Duodenal mucosa (tissue), 2 donors: ENCODE measurements around the gene IPO7.

Source experiments
- H3K27ac ChIP-seq: one replicate; pipeline ENCODE4 v1.7.0; 2013; ENCODE audit warnings: low read depth, low read length
- H3K27me3 ChIP-seq, 2 donors: one replicate each; pipeline ENCODE4 v1.7.0; 2013; ENCODE audit warnings: low read length in 2 of 2, control low read depth in 1 of 2; ENCODE audit not compliant: insufficient read depth in 2 of 2, control insufficient read depth in 1 of 2
- H3K36me3 ChIP-seq, 2 donors: one replicate each; pipeline ENCODE4 v1.7.0; 2013; ENCODE audit warnings: low read length in 2 of 2, control low read depth in 1 of 2; ENCODE audit not compliant: insufficient read depth in 2 of 2, control insufficient read depth in 1 of 2
- H3K4me1 ChIP-seq, 2 donors: one replicate each; pipeline ENCODE4 v1.7.0; 2013; ENCODE audit warnings: low read length in 2 of 2, control low read depth in 1 of 2; ENCODE audit not compliant: insufficient read depth in 2 of 2, control insufficient read depth in 1 of 2
- H3K4me3 ChIP-seq, 2 donors: one replicate each; pipeline ENCODE4 v1.7.0; 2013; ENCODE audit warnings: low read length in 2 of 2, low read depth in 1 of 2
- H3K9ac ChIP-seq, 2 donors: one replicate each; pipeline ENCODE4 v1.7.0; 2013; ENCODE audit warnings: low read length in 2 of 2, low read depth in 1 of 2
- H3K9me3 ChIP-seq, 2 donors: one replicate each; pipeline ENCODE4 v1.7.0; 2013; ENCODE audit warnings: low read length in 2 of 2, control low read depth in 1 of 2; ENCODE audit not compliant: control insufficient read depth in 1 of 2

The IPO7 gene

DNA sequence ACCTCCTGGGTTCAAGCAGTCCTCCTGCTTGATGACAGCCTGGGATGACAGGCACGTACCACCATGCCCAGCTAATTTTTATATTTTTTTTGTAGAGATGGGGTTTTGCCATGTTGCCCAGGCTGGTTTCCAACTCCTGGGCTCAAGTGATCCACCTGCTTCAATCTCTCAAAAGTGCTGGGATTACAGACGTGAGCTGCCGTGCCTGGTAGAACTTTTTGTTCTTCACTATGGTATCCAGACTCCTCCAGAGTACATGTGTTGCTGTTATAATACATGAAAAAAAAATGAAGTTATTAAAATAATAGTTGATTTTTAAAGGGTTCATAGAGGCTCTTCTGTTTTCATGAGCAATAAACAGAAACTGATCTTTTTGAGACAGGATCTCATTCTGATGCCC is 105.9 kb downstream of the IPO7 start:
- Histone ChIP-seq H3K9ac (no peak overlapping the region), H3K36me3 (peaks cover 4 to 52% of the 10 kb centered on the region in 2 donors), H3K27me3 (no peaks in the 10 kb centered on the region), H3K9me3 (no peaks in the 10 kb centered on the region), H3K27ac (no peak overlapping the region), H3K4me3 (no peak overlapping the region), H3K4me1 (peaks cover 4 to 5% of the 10 kb centered on the region in 2 donors)

DNA sequence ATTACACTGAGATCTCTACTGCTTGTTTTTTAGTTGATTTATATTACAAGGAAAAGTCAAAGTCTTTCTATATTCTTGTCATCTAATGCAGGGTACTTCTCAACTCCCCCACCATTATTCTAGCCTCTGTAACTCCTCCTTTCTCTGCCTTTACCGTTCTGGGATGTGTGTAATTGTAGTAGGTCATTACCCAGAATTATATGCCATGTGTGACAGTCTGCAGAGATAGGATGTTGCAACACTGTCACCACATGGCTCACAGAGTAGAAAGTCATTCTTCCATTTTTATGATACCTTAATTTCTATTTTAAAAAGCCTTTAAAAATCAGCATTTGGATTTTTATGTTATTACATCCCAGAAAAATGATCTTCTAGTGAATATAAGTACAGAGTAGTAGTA is 109.0 kb downstream of the IPO7 start:
- peaks cover 7 to 69% of the 10 kb centered on the region in 2 donors for H3K36me3 ChIP-seq
- no peak overlapping the region for H3K9ac ChIP-seq
- H3K9me3 ChIP-seq, result no peaks in the 10 kb centered on the region
- no peaks in the 10 kb centered on the region for H3K27me3 ChIP-seq
- no peak overlapping the region for H3K4me3 ChIP-seq
- peaks cover 0 to 5% of the 10 kb centered on the region in 2 donors for H3K4me1 ChIP-seq
- H3K27ac ChIP-seq, result no peak overlapping the region

DNA sequence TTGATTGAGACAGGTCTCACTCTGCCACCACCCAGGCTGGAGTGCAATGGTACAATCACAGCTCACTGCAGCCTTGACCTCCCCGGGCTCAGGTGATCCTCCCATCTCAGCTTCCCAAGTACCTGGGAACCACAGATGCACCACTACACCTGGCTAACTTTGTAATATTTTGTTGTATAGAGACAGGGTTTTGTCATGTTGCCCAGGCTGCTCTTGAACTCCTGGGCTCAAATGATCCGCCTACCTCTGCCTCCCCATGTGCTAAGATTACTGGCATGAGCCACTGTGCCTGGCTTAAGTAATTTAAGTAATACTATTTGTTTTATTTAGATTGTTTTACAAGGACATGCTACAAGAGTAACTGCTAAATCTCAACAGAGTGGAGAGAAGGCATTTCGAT is 109.9 kb downstream of the IPO7 start:
- peaks cover 5 to 61% of the 10 kb centered on the region in 2 donors for H3K36me3 ChIP-seq
- H3K9me3 ChIP-seq, result no peaks in the 10 kb centered on the region
- no peak overlapping the region for H3K4me3 ChIP-seq
- no peak overlapping the region for H3K9ac ChIP-seq
- peaks cover 4 to 11% of the 10 kb centered on the region in 2 donors for H3K4me1 ChIP-seq
- no peaks in the 10 kb centered on the region for H3K27me3 ChIP-seq
- H3K27ac ChIP-seq, result no peak overlapping the region

DNA sequence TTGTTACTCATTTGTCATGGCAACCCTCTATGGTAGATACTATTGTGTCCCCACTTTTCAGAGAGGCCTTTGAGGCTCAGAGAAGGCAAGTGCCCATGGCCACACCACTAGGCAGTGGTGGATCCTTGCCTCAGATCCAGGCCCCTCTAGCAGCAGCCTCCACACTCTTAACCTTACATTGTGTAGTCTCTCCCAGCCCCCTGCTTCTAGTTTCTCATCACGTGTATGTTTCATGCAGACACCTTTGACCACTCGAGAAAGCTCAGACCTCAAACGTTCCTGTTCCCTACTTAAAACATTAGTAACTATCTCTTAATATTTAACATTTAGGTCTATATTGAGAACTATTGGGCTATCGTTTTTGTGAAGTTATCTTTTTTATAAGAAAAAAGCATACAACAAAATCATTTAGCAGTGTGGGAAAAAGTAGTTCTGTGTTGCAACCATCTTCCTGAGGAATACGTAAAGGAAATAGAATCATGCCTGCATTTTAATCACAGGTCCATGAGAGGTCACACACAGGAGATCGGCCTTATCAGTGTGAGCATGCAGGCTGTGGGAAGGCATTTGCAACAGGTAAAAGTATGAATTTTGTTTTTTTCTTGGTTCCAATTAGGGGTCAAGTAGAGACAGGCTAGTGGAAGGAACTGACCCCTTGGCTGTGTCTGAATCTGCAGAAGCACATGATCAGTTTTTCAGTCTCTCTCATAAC is 111.5 kb downstream of the IPO7 start:
- no peak overlapping the region for H3K4me3 ChIP-seq
- H3K9ac ChIP-seq, result no peak overlapping the region
- H3K36me3 ChIP-seq, result peaks cover 4 to 60% of the 10 kb centered on the region in 2 donors
- no peak overlapping the region for H3K27ac ChIP-seq
- no peaks in the 10 kb centered on the region for H3K9me3 ChIP-seq
- H3K4me1 ChIP-seq, result peaks cover 4 to 11% of the 10 kb centered on the region in 2 donors
- no peaks in the 10 kb centered on the region for H3K27me3 ChIP-seq
